ENCODE measurements around the gene SASS6.

GRCh38 chr1:100090471-100090870 is 42.3 kb downstream of the SASS6 start:
- TF ChIP-seq EZH2 (IDR thresholded peaks at IDR 0.05; ENCODE audit: borderline replicate concordance, insufficient read depth, low read length, poor library complexity, severe bottlenecking) (no peak), TAF1 (IDR thresholded peaks at IDR 0.05; ENCODE audit: low read depth) (no peak), CTCF (IDR thresholded peaks at IDR 0.05; ENCODE audit: poor library complexity, severe bottlenecking) (no peak), EP300 (conservative IDR thresholded peaks at IDR 0.05; ENCODE audit: poor library complexity, severe bottlenecking) (no peak), REST (IDR thresholded peaks at IDR 0.05; ENCODE audit: borderline replicate concordance) (no peak)

Measured in neural cell (in vitro differentiated cells).